Natural killer cell (primary cell): ENCODE results near the gene SMARCD3. TPM values are rescaled to one million over a fixed set of nuclear protein-coding genes. Genes with fewer than 3 reads are reported as not detected.

Experiments used
- ATAC-seq, 3 donors: fragments of 150-1000 bp in 2 of 3; fragments of 200-7000 bp in 1 of 3; cut with Tn5 transposase; 1 replicate in 1 of 3; 2 replicates in 2 of 3; pipeline ENCODE4 v1.10.0; 2021; ENCODE audit warnings: mild to moderate bottlenecking in 2 of 3, moderate library complexity in 2 of 3
- DNase-seq, 2 donors: peaks; one replicate each; pipeline versions ENCODE4 v3.0.0 to v3.0.0-alpha.2; 2013 to 2021; ENCODE audit warnings: mixed read lengths in 1 of 2
- H3K27ac ChIP-seq: one replicate; pipeline ENCODE4 v1.5.1; 2013; ENCODE audit warnings: mild to moderate bottlenecking, low read length
- H3K27me3 ChIP-seq: one replicate; pipeline ENCODE4 v1.6.1; 2013; ENCODE audit warnings: low read length; ENCODE audit not compliant: control insufficient read depth, insufficient read depth
- H3K36me3 ChIP-seq: one replicate; pipeline ENCODE4 v1.6.1; 2013; ENCODE audit warnings: low read length; ENCODE audit not compliant: control insufficient read depth, insufficient read depth
- H3K4me1 ChIP-seq: one replicate; pipeline ENCODE4 v1.6.1; 2013; ENCODE audit warnings: low read length; ENCODE audit not compliant: control insufficient read depth, insufficient read depth
- H3K4me3 ChIP-seq: one replicate; pipeline ENCODE4 v1.5.1; 2013; ENCODE audit warnings: low read length
- H3K9me3 ChIP-seq: one replicate; pipeline ENCODE4 v1.6.1; 2013; ENCODE audit warnings: low read length; ENCODE audit not compliant: control insufficient read depth, insufficient read depth
- H3K27ac Mint-ChIP-seq, 2 donors: one replicate each; pipeline ENCODE4 v1.8.0; 2022; ENCODE audit warnings: mild to moderate bottlenecking in 2 of 2, mixed read lengths in 2 of 2, moderate library complexity in 1 of 2
- H3K27me3 Mint-ChIP-seq, 2 donors: one replicate each; pipeline ENCODE4 v1.8.0; 2022; ENCODE audit warnings: low read depth in 2 of 2, mixed read lengths in 2 of 2
- H3K36me3 Mint-ChIP-seq: one replicate; pipeline ENCODE4 v1.8.0; 2022; ENCODE audit warnings: mixed read lengths
- H3K4me1 Mint-ChIP-seq, 2 donors: one replicate each; pipeline ENCODE4 v1.8.0; 2022; ENCODE audit warnings: mixed read lengths in 2 of 2
- H3K4me3 Mint-ChIP-seq: one replicate; pipeline ENCODE4 v1.8.0; 2022; ENCODE audit warnings: mild to moderate bottlenecking, moderate library complexity, mixed read lengths
- H3K9me3 Mint-ChIP-seq, 2 donors: one replicate each; pipeline ENCODE4 v1.8.0; 2022; ENCODE audit warnings: mixed read lengths in 2 of 2
- WGBS: methylation state at CpG from one replicate; pipeline ENCODE4 v1.1.7; 2013; ENCODE audit warnings: missing lambda C conversion rate; ENCODE audit not compliant: insufficient coverage; 5-methylcytosine and 5-hydroxymethylcytosine counted together
- intact Hi-C: fragments of 100-400 bp; cut with micrococcal nuclease; formaldehyde crosslinking; loops from one replicate; pipeline ENCODE4 v1.14.2; 2022
- total RNA-seq, 4 donors: library from RNA; stranded (reverse); fragments of 120-200 nt in 1 of 4; gene quantifications; one replicate each; pipeline versions ENCODE4 v1.2.3 to v1.2.4, GENCODE V29; 2013 to 2022
- TF ChIP-seq, protein P1 (sequence below): fragments of 200-600 bp; IDR thresholded peaks from one replicate; pipeline ENCODE4 v1.8.0; 2022; ENCODE audit warnings: antibody characterized with exemption

The SMARCD3 gene
- total RNA-seq, 3 donors from 2014 or later (not counting 1 experiment from before 2014, with no cell fraction given): 3.1 to 8.7 (median 6.5) TPM

DNA sequence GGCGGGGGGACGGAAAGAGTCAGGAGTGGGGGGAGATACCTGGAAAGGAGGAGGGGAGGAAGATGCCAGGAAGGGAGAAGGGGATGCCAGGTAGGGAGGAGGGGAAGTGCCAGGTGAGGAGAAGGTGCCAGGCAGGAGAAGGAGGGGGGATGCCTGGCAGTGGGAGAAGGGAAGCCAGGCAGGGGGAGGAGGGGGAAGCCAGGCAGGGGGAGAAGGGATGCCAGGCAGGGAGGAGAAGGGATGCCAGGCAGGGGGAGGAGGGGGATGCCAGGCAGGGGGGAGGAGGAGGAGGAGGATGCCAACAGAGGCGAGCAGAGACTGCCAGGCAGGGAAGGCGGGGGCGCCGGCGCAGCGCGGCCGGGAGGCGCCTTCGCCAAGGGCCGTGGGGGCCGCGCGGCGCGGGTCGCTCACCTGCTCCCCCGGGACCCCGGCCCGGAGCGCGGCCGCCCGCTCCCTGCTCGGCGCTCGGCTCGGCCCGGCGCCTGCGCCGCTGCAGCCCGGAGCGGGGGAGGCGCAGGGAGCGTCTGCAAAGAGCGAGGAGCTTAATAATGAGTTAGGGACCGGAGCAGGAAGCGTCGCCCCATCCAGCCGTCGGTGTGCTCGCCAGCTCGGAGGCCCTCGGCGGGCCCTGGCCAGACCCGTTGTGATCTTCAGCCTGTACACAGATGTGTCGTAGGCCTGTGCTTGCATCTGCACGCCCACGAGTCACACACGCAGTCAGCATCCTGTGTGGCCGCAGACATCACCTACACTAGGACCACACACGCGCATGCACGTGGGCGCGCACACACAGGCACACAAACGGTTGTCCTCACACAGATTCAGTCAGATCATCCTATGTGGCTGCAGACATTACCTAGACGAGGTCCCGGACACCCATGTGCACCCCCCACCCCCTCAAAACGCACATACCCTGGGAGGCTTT is 28.4 kb upstream of the SMARCD3 start:
- H3K9me3 ChIP-seq: no peaks in the 10 kb centered on the region
- peaks cover 50% of the 10 kb centered on the region for H3K4me1 ChIP-seq
- intact Hi-C loops: no loop called here
- 6% methylated on average over 63 of the region's 63 CpGs for WGBS
- peak overlapping the region in 1 of 2 donors; percentile 42 for H3K27ac Mint-ChIP-seq
- peaks cover 12 to 25% of the 10 kb centered on the region in 2 donors for H3K27me3 Mint-ChIP-seq
- H3K27ac ChIP-seq: no peak overlapping the region
- H3K4me3 Mint-ChIP-seq: peak overlapping the region; percentile 81
- ATAC-seq (peak; percentile 74 to 87 (median 86)), DNase-seq (peak; percentile 42 to 74)
- no peaks in the 10 kb centered on the region for H3K36me3 ChIP-seq
- H3K27me3 ChIP-seq: peaks cover 2% of the 10 kb centered on the region
- no peaks in the 10 kb centered on the region for H3K36me3 Mint-ChIP-seq
- peaks cover 0 to 19% of the 10 kb centered on the region in 2 donors for H3K4me1 Mint-ChIP-seq
- H3K9me3 Mint-ChIP-seq: no peaks in the 10 kb centered on the region
- H3K4me3 ChIP-seq: peak overlapping the region; percentile 8
- TF ChIP-seq, protein P1, sequence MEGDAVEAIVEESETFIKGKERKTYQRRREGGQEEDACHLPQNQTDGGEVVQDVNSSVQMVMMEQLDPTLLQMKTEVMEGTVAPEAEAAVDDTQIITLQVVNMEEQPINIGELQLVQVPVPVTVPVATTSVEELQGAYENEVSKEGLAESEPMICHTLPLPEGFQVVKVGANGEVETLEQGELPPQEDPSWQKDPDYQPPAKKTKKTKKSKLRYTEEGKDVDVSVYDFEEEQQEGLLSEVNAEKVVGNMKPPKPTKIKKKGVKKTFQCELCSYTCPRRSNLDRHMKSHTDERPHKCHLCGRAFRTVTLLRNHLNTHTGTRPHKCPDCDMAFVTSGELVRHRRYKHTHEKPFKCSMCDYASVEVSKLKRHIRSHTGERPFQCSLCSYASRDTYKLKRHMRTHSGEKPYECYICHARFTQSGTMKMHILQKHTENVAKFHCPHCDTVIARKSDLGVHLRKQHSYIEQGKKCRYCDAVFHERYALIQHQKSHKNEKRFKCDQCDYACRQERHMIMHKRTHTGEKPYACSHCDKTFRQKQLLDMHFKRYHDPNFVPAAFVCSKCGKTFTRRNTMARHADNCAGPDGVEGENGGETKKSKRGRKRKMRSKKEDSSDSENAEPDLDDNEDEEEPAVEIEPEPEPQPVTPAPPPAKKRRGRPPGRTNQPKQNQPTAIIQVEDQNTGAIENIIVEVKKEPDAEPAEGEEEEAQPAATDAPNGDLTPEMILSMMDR: no peak

DNA sequence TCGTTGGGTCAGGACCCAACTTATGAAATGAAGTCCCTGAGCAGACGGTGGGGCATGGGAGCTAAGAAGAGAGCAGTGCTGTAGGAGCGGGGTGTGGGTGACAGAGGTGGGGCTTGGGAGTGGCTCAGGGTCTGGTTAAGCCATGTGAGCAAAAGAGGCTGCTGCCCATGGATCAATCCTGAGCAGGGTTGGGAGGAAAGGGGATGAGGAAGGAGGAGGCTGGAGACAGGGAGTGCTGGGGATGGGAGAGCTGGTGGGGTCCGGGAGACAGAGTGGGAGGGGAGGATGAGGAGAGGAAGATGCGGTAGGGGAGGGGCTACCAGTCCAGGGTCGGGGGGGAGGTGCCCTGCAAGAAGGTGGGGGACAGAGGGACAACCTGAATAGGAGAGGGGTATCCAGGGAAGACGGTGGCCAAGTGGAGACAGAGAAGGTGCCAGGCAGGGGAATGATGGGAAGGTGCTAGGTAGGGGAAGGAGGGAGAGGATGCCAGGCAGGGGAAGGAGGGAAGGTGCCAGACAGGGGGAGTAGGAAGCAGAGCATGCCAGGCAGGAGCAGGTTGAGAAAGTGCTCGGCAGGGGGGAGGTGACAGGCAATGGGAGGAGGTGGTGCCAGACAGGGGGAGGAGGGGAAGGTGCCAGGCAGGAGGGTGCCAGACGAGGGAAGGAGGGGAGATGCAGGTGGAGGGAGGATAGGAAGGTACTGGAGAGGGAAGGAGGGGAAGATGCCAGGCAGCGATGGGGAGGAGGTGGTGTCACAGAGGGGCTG is 27.5 kb upstream of the SMARCD3 start:
- peak overlapping the region; percentile 40 for H3K4me3 Mint-ChIP-seq
- no peak overlapping the region for H3K27ac ChIP-seq
- DNase-seq (peak in 1 of 2 donors; percentile 45), ATAC-seq (peak in 2 of 3 donors; percentile 29)
- H3K27me3 ChIP-seq: peaks cover 2% of the 10 kb centered on the region
- no peaks in the 10 kb centered on the region for H3K36me3 ChIP-seq
- no peaks in the 10 kb centered on the region for H3K36me3 Mint-ChIP-seq
- TF ChIP-seq, protein P1: no peak
- H3K4me1 Mint-ChIP-seq: peaks cover 0 to 19% of the 10 kb centered on the region in 2 donors
- no peak overlapping the region for H3K4me3 ChIP-seq
- no peaks in the 10 kb centered on the region for H3K9me3 ChIP-seq
- intact Hi-C loops: no loop called here
- H3K4me1 ChIP-seq: peaks cover 50% of the 10 kb centered on the region
- peak overlapping the region in 1 of 2 donors; percentile 42 for H3K27ac Mint-ChIP-seq
- WGBS: 41% methylated on average over 10 of the region's 10 CpGs
- peaks cover 12 to 24% of the 10 kb centered on the region in 2 donors for H3K27me3 Mint-ChIP-seq
- no peaks in the 10 kb centered on the region for H3K9me3 Mint-ChIP-seq

DNA sequence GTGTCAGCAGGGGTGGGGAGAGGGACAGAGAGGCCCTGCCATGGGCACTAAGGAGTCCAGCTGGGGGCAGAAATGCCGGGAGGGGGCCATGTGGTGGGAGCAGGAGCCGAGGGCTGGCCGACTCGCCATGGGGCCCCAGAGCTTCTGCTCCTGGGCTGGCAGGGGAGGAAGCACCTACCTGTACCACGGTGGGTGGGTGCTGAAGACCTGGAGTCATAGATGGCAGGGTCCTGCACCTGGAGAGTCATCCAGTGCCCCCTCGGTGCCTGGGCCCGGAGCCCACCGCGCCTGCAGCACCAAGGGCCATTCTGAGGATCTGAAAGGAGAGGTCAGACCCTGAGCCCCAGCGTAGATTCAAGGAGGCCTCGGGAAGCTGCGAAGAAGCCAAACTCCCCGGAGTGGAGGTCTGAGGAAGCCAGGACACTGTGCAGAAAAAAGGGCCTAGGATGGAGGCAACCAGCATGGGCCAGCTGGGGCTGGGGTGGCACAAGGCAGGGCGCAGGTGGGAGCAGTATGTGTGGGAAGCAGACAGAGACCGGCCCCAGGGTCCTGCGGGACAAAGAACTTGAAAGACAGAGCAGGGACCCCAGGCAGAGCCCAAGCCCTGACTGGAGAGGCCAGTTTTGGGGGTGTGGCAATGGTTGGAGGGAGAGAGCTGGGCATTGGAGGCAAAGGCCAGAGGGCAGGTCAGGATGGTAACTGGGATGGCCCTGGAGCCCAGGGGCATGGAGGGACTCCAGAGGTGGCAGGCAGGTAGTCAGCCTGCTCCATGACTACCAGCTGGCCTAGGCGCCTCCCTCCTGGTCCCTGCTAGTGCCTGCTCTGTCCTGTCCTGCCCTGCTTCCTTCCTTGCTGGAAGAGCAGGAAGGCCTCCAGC is 26.7 kb upstream of the SMARCD3 start:
- H3K27ac ChIP-seq: no peak overlapping the region
- peaks cover 50% of the 10 kb centered on the region for H3K4me1 ChIP-seq

More for the DNA sequence above, 26.7 kb upstream of the SMARCD3 start:
- H3K36me3 ChIP-seq: no peaks in the 10 kb centered on the region
- ATAC-seq (no peak), DNase-seq (no peak)
- peak overlapping the region in 1 of 2 donors; percentile 42 for H3K27ac Mint-ChIP-seq
- peak overlapping the region; percentile 66 for H3K4me3 Mint-ChIP-seq
- H3K36me3 Mint-ChIP-seq: no peaks in the 10 kb centered on the region
- peaks cover 0 to 19% of the 10 kb centered on the region in 2 donors for H3K4me1 Mint-ChIP-seq
- H3K27me3 Mint-ChIP-seq: peaks cover 12 to 25% of the 10 kb centered on the region in 2 donors
- H3K4me3 ChIP-seq: no peak overlapping the region
- intact Hi-C loops: no loop called here
- H3K27me3 ChIP-seq: peaks cover 2% of the 10 kb centered on the region
- 92% methylated on average over 17 of the region's 17 CpGs for WGBS
- H3K9me3 ChIP-seq: no peaks in the 10 kb centered on the region
- TF ChIP-seq, protein P1: no peak
- H3K9me3 Mint-ChIP-seq: no peaks in the 10 kb centered on the region
